HG03025 (cell line): ENCODE data around the gene MSX2.

ENCODE experiments used
- ATAC-seq: cut with Tn5 transposase; IDR thresholded peaks from one replicate; pipeline ENCODE4 v1.9.1; 2021; ENCODE audit warnings: mild to moderate bottlenecking, moderate library complexity; ENCODE audit not compliant: unreplicated experiment, low FRiP score

The MSX2 gene

DNA sequence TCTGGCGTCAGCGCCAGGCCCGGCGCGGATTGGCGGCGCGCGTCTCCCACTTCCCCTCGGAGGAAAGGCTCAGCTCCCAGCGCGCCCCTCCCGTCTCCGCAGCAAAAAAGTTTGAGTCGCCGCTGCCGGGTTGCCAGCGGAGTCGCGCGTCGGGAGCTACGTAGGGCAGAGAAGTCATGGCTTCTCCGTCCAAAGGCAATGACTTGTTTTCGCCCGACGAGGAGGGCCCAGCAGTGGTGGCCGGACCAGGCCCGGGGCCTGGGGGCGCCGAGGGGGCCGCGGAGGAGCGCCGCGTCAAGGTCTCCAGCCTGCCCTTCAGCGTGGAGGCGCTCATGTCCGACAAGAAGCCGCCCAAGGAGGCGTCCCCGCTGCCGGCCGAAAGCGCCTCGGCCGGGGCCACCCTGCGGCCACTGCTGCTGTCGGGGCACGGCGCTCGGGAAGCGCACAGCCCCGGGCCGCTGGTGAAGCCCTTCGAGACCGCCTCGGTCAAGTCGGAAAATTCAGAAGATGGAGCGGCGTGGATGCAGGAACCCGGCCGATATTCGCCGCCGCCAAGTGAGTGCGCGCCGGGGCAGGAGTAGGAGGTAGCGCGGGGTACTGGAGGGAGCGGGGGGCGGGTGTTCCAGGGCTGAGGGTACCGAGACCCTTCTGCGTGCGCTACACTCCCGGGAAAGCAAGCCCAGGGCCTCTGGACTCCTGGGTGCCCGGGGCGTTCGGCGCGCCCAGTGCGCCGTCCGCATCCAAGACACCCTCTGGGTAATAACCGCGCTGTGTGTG lies at the start of gene MSX2:
MSX2 (plus strand) TSS at position 99 of the 777 bp plus-strand sequence; CDS start at position 177, 78 bp downstream.
- no peak for ATAC-seq

DNA sequence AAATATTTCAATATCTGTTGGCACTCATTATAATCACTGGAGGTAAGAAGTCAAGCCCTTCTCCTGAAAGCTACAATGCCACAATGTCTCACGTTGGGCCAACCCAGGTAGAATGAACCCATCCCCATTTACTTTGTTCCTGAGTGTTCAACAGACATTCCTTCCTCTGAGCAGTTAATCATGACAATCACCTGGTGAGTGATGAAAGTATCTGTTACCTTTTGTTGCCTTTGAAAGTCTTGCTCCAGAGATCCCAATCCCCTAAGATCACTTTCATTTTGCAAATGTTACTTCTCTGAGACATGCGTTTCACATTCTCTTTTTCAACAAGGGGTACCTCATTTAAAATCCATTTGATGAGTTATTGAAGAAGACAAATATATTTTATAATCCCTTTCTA lies 49.3 kb upstream of the MSX2 start:
- ATAC-seq: no peak

DNA sequence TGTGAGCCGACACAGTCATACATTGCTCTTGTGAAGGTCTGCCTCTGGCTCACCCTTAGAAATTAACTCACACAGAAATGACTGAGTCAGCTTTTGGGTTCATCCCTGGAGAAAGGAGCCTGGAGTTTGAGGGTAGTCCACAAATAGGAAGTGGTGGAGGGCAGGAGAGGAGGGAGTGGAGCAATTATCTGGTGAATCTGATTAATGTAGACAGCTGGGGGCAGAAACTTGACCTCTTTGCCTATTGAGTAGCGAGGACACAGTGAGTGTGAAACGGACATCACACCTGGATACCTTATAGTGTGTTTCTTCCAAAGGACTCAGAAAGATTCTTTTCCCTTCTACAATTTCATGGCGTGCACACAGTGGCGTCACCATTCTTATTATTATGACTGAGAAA lies 48.5 kb upstream of the MSX2 start:
- no peak for ATAC-seq

DNA sequence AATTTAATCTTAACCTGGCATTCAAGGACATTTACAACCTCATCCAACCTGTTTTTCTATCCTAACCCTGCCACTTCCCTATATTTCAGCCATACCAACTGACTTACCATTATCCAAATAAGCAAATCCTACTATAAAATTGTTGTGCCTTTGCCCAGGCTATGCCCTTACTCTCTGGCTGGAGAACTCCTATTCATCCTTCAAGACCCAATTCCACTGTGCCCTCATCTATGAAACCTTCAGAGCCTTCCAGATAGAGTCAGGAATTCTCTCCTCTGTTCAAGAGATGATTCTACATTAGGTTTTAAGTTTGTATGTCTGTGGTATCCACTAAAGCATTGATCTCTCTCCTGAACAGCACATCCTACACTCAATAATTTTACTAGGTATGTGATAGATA lies 46.3 kb upstream of the MSX2 start:
- ATAC-seq: no peak

DNA sequence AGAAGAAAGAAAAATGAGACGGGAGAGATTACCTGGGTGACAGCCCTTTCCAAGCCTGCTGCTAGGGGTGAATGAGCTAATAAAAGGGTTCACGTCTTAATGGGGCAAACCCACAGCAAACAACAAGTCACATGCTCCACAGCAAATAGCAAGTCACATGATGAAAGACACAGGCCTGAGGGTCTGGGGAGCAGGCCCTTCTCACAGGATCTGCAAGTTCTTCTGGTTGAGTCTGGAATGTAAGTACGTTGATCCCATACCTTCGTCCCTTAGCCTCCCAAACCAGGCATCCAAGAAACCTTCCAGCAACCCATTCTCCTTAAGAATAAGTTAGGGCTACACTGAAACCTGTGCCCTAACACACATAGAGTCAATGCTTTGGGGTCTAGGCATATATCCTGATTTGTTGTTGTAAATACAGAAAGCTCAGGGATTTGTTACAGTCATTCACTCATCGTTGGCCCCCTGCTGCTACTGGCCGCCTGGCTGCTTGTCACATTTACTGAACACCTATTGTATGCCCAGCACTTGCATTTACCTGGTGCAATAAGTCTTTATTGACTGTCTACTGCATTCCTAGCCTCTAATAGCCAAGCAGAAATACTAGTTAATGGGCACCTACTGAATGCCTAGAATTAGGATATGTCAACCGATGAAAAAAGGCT lies 43.3 kb upstream of the MSX2 start:
- ATAC-seq: no peak

DNA sequence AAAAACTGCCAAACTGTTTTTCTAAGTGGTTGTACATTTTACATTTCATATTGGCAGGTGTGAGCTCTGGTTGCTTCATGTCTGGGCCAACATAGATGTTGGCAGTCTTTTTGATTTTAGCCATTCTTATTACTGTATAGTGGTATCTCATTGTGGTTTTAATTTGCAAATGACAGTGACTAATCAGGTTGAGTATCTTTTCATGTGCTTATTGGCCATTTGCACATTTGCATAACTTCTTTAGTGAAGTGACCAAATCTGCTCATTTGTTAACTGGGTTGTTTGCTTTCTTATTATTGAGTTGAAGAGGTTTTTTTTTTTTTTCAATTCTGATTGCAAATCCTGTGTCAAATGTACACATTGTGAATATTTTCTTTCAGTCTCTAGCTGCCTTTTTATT lies 36.9 kb upstream of the MSX2 start:
- ATAC-seq: no peak

DNA sequence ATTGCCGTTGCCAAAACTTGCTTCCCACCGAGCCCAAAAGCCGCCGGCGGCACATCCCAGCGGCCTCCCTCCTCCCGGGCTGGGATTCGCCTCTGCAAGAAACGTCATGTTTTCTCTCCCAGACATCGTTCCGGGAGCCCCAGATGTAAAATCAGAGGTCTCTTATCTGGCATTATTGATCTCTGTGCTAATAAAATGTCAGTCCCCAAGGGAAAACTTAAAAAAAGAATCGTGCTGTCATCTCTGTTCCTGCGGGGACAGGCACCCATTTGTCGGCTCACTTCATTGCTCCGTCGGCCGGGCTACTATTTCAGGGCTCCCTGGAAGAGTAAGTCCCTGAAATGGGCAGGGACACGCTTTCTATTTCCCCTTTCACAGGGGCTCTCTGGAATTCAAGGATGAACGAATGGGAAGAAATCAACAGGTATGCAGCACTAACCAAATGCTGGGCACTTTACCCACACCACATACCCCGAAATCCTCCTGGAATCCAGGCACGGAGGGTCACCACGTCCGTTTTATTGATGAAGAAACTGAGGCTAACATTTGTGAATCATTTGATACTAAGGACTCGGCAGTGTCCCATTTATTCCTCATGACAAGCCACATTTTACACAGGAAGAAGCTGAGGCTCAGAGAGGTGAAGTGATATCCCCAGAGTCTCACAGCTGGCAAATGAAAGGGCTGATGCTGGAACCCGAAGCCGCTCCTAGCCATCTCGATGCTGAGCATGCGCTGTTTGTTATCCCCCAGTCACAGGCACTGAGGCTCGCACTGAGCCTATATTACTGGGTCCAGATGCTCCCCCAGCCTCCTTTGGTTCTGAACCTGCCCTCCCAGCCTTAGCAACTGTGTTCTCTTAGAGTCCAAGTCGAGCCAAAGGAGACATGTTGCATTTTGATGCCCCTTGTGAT lies 35.7 kb upstream of the MSX2 start:
- no peak for ATAC-seq

DNA sequence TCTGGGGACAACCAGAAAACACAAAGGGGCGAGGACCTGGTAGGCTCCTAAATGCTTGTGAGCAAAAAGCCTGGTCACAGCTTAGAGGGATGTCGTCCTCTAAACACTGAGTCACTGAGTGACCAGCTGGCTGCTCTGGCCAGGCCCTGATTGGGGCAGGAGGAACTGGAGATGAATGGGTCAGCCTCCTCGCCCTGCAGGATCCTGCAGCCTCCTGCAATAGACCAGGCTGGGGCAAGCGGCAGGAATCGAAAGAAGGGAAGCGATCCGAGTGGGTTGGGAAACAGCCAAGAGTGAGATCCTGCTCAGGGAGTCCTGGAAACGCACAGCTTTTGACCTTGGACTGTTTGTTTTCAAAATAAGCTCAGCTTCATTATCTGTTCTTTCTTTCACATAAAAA lies 34.1 kb upstream of the MSX2 start:
- ATAC-seq: no peak

DNA sequence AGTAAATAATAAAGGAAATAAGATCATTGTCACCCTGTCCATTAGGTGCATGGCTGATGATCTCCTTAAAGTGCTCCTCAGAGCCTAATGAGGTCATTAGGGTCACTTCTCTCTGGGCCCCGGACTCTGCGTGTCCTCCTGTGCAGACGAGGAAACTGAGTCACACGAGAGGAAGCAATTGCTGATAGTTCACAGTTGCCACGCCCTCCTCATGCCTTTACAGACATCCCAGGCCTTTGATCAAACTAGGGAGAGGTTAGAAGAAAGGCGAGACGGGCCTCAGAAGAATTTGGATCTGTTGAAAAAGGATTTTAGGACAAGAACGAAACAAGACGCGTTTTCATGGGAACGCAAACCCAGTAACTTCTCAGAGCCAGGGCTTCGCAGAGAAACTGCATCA lies 32.0 kb upstream of the MSX2 start:
- ATAC-seq: no peak

DNA sequence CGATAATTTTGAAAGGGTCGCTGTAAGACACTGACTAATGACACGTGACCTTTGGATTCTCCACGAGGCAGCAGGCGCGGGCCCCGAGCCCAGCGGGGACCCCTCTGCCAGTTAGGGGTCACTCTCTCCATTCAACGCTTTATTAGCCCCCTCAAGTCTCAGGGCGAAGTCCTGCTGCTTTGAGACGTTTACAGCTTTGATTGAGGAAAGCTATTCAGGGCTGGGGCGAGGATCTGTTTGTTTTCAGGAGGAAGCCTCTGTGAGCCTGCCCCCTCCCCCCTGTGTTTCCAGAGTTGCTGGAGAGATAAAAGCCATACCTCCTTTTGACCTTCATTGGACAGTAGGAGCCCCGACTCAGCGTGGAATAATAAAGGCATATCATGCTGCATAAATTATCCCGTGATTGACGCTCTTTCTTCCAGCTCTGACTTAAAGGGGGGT lies 31.4 kb upstream of the MSX2 start:
- ATAC-seq: no peak

DNA sequence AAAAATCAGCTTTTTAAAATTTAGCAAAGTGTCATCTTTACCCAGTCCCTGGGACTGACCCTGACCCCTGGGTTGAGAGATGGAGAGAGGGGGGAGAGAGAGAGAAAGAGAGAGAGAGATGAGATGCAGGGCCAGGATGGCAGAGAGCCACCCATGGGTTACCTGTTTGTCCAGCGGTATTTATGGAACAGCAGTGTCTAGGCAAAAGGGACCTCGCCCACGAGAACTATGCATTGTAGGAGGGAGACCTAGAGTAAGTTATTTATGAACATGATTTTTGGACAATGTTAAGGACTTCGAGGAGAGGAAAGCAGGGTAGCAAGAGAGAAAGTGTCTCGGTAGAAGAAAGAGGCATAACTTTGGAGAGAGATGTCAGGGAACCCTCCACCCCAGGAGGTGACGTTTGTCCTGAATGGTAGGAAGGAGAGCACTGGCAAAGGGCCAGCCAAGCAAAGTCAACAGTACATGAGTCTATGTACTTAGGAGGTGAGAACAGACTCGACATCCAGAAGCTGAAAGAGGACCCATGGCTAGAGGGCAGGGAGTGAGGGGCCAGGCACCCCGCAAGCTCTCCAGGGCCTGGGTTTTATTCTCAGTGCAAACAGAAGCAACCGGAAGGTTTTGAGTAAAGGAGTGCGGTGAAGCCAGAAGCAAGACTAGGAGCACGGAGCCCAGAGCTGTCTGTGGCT lies 30.5 kb upstream of the MSX2 start:
- no peak for ATAC-seq

DNA sequence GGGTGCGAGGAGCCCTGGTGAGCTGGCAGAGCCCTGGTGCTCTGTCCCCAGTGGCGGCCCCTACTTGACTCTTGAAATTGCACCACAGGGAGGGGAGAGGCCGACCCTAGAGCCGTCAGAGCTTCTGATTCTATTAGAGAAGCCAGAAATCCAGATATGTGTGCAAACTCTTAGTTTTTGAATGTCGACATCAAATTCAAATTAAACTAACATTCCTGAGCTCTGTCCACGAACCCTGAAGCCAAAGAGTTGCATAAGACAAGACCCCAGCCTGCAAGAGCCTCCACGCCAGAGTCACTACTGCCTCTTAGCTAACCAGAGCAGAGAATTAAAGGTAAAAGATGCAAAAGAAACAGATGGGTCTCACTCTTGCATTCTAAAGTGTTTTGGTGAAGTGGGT lies 29.8 kb upstream of the MSX2 start:
- ATAC-seq: no peak

DNA sequence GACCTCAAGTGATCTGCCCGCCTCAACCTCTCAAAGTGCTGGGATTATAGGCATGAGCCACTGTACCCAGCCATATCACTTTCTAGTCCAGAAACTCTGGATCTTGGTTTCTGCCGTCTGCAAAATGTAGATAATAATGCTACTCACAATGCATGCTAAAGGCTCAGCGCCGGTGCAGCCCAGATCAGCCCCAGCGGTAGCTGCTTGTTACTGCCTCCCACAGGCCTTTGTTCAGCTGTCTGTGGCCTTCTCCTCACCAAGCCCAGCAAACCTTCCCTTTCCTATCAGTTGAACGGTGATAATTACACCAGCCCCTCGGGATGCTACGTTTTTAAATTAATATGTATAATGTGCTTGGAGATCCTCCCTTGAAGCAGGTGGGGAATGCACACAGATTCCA lies 26.2 kb upstream of the MSX2 start:
- no peak for ATAC-seq

DNA sequence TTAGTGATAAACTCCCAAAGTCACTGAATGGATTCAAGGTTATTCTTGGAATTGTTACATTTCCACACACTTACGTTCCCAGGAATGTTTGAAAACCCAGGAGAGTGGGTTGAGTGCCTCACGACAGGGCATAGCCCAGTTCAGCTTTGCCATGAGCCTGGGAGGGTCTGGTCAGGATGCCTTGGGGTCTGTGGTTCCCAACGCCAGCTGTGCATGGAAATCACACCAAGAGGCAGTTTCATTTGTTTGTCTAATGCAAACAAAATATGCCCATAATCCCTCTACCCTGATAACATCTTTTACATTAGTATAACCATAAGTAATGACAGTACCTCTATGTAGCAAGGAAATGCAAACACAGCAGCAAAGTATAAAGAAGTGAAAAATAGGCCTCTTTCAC lies 25.3 kb upstream of the MSX2 start:
- no peak for ATAC-seq

DNA sequence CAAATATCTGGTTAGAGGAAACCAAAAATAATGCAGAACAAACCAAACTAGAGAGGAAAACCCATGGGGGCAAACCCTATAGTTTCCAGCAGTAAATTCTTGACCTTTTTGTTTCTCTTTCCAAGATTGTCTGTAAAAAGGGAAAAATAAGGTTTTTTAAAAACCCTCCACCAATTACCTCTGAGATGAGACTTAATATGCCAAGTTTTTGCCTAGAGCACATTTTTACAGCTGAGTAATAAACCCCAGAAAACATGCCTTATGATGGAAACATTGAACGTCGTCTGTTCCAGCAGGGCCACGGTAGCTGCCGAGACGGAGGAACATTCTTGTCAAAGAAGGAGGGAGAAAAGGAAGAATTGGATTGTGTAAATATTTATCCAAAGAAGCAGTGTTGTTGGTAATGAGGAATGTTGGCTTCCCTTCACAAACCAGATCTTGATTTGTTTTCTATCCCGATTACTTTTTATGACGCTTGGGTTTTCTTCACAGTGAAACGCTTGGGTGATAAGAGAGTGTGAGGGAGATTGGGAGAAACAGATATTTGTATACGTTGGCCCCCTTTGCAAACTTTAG lies 17.3 kb upstream of the MSX2 start:
- ATAC-seq: no peak

DNA sequence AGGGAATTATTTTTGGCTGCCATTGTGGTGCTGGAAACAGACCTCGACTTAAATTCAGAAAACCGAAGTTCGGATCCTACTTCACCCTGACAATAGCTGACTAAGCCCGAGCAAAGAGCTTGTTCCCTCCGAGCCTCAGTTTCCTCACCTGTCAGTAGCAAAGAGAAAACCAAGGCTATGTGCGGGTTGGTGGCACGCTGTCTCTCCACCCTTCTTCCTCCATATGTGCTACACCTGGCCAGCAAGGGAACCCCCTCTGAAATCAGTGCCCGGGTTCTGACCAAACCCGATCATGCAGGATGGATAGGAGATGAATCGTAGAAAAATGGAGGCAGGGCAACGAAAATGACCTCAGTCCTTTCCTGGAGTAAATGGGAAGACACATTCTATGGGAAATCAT lies 16.7 kb upstream of the MSX2 start:
- no peak for ATAC-seq

DNA sequence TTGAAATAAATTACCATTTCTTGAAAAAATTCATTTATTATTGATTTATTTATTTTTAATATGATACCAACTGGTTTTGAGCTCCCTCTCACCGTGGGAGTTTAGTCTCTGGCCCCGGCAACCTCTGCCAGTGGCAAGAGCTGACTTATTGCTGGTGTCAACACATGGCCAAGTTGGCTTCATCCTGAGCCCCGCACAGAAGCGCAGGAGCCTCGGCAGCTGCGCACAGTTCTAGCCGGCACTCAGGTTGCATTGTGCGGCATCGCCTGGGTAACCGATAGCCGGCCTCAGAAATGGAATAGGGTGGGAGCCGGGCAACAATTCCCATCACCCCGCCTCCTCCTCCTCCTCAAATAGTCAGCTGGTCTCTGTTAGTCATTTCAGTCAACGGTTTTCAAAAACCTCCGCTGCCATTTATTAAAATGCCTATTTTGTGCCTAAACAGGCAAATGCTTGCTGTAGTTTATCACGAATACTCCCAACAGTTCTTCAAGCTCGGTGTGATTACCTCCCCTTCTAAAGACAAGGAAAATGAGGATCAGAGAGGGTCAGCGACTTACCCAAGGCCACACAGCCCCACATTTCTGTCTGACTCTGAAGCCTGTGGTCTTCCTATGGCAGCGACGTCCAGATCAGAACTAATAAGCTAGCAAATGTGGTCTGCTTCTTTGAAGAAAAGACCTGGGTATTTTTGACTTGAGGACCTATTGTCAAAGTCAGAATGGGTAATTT lies 15.7 kb upstream of the MSX2 start:
- ATAC-seq: no peak

DNA sequence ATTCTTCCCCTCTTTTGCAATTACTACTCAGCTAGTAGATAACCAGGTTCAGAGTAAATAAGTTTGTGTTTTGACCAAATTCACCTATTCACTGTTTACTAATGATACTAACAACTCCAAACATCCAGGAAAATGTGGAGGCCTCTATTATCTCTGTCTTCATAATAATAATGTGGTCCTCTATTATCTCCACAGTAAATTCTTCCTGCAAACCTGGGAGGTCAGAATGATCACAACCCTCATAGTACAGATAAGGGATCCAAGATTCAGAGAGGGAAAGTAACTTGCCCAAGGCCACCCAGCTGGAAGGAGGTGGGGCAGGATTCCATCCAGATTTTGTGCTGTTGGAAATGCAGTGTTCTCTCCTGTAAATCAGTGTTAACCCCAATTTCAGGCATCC lies 9.6 kb upstream of the MSX2 start:
- ATAC-seq: no peak

DNA sequence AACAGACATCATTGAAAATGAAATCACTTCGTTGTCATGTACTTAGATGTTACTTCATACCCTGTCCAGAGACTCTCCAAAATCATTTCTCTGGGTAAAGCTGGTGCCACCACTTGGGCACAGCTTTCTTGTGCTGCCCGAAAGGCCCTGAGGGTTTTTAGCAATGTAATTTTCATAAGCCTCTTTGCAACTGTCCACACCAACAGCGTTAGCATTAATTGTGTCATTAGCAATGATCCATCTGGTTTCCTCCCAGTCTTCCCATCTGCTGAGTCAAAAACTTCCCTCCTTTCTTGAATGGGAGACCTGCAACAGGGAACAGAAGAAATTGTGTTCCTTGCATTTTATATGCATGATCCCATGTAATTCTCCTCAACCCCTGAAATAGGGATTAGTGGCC lies 8.6 kb upstream of the MSX2 start:
- ATAC-seq: no peak
